SH-SY5Y (cell line): ENCODE results near the gene KRT80.

Source experiments
- GATA2 ChIP-seq: IDR thresholded peaks from 2 replicates; pipeline ENCODE4 v1.6.1; 2011; ENCODE audit warnings: mild to moderate bottlenecking, low read depth, low read length
- GATA3 ChIP-seq: IDR thresholded peaks from 2 replicates; pipeline ENCODE4 v1.6.1; 2011; ENCODE audit warnings: low read depth, mild to moderate bottlenecking, low read length, moderate library complexity

The KRT80 gene

GRCh38 chr12:52221070-52221781 lies 29.4 kb upstream of the KRT80 start:
- TF ChIP-seq GATA2 (no peak), GATA3 (no peak)

GRCh38 chr12:52220477-52220876 lies 28.7 kb upstream of the KRT80 start:
- no peak for TF ChIP-seq GATA3
- no peak for TF ChIP-seq GATA2

- TF ChIP-seq GATA2 (no peak; the same call in 1 of the 2 replicates), GATA3 (no peak)
Measured at GRCh38 chr12:52218001-52218400, 26.2 kb upstream of the KRT80 start.

GRCh38 chr12:52217223-52217622 lies 25.4 kb upstream of the KRT80 start:
- TF ChIP-seq GATA2 (no peak), GATA3 (no peak)

GRCh38 chr12:52216807-52217206 lies 25.0 kb upstream of the KRT80 start:
- TF ChIP-seq GATA3: no peak
- no peak for TF ChIP-seq GATA2

GRCh38 chr12:52216100-52216499 lies 24.3 kb upstream of the KRT80 start:
- TF ChIP-seq GATA2 (no peak), GATA3 (no peak)

- TF ChIP-seq GATA2 (peak; percentile 97), GATA3 (peak; percentile 77)
Measured at GRCh38 chr12:52215587-52216031, 23.8 kb upstream of the KRT80 start.

GRCh38 chr12:52214421-52214802 lies 22.6 kb upstream of the KRT80 start:
- no peak for TF ChIP-seq GATA3
- TF ChIP-seq GATA2: no peak

- TF ChIP-seq GATA2 (no peak), GATA3 (no peak)
Measured at GRCh38 chr12:52213564-52214420, 22.0 kb upstream of the KRT80 start.

GRCh38 chr12:52212701-52213563 lies 21.1 kb upstream of the KRT80 start:
- TF ChIP-seq GATA3 (no peak), GATA2 (no peak)

- TF ChIP-seq GATA3 (no peak), GATA2 (no peak)
Measured at GRCh38 chr12:52211716-52212585, 20.1 kb upstream of the KRT80 start.

GRCh38 chr12:52210925-52211650 lies 19.3 kb upstream of the KRT80 start:
- TF ChIP-seq GATA2 (no peak), GATA3 (no peak)

- no peak for TF ChIP-seq GATA3
- TF ChIP-seq GATA2: no peak
Measured at GRCh38 chr12:52210186-52210924, 18.5 kb upstream of the KRT80 start.
